Hematopoietic multipotent progenitor cell treated with erythropoietin and hydrocortisone succinate and interleukin-3 and kit ligand, for 17 days (in vitro differentiated cells): ENCODE data around the gene SLC25A47.
"Not testable (repeated sequence)": the region's sequence is repeated elsewhere in the genome, so short reads cannot be mapped to it uniquely, and the experiment has no call there.

Source experiments
- DNase-seq: peaks from one replicate; pipeline ENCODE4 v3.0.0-alpha.2; 2015; ENCODE audit warnings: low spot score

SLC25A47 gene

DNA sequence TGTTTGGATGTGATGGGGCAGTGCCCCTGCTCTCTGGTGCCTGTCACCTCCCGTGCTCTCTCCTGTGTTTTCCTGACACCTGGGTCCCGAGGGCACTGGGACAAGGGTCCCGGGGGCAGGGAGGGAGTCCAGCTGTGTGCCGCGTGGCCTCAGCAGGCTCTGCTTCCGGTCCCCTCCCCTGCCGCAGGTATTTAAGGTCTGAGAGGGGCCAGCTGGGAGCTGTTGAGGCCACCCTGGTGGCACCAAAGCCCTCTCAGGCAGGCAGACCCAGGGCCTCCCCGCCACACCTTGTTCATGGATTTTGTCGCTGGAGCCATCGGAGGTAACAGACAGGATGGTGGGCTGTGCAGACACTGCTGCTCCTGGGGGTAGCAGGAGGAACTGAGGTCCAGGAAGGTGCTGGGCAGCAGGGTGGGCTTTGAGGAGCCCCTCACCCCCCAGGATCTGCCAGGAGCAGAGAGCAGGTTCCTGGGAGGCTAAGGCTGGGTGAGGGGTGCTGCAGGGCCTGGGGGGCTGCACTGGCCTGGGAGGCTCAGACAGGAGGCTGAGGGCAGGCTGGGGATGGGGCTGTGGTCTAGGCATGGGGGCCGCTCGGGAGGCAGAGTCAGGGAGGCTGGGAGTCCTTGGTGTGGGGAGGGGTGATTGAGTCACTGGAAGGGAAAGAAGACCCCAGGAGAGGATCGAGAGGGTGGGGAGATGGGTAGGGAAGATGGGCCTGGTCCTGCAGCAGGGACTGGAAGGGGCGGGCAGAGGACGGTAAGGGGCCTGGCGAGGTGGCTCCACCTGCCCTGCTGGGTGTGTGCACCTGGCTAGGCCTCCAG lies at the start of gene SLC25A47:
Gene SLC25A47 (plus strand): TSS at position 219 of the 821 bp plus-strand sequence. CDS start 76 bp downstream, at position 295.
- DNase-seq, result no peak

DNA sequence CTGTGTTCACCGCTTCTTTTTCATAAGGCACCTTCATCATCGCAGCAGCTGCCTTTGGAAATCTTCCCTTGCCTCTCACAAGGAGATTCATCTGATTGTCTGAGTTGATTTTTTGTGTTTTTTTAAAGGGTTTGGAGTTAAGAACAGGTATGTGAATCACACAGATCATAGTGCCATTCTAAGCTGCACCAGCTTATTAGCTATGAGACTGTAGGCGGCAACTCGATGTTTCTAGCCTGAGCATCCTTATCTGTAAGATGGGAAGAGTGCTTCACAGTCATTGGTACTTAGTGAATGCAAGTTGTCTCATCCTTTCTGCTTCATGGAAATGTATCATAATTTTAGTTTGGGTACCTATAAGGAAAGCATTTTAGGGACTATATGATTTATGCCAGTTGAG lies 48.9 kb upstream of the SLC25A47 start:
- no peak for DNase-seq

DNA sequence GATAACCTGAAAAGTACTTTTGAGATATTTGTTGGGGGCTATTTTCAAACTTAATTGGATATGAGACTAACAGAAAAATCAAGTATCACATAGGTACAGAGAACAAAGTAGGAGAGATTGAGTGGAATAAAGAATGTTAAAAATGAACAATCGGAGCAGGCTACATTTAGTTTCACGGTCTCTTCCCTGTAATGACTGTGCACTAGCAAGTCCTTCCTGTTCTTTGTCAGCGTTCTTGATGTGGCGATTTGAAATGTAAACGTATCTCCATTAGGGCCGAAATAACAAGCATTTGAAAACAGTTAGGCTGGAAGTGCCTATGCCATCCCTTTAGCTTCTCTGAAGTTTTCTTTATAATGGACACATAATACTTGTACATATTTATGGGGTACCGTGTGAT lies 47.9 kb upstream of the SLC25A47 start:
- no peak for DNase-seq

DNA sequence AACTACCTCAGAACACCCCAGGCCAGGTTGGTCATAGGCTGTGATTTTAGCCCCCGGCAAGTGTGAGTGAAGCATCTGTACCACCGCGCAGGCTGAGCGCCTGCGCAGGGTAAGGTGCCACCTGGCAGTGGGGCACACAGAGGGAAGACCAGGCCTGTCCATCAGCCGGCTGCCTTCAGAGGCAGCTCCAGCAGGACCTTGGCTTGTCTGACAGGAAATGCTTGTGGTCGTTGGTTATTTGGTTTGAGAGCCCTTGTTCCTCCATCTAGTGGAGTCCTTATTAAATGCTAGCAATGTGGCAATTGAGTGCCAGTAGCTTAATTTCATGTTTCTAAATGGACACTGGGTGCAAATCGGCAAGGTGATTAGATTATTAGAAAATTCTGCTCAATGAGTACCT lies 44.4 kb upstream of the SLC25A47 start:
- no peak for DNase-seq

GRCh38 chr14:100279133-100279532 lies 44.0 kb upstream of the SLC25A47 start:
- no peak for DNase-seq

DNA sequence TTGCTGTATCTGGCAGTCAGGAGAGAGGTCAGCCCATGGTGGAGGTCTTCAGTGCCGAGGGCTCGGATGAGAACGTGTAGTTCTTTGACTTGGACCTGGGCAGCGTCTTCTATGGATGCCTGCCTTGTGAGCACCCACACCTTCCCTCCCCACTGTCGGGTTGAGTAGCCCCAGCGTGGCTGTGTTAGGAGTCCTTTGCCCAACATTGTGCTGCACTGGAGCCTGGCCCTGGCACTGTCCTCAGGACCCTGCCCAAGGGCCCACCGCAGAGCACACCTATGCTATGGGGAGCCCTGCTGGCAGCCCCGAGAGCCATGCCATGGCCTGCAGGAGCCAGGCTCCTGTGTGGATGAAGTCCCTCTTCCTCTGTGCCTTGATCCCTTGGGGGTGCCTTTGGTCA lies 43.6 kb upstream of the SLC25A47 start:
- no peak for DNase-seq

GRCh38 chr14:100281286-100282082 lies 41.7 kb upstream of the SLC25A47 start:
- DNase-seq, result no peak

GRCh38 chr14:100282083-100282350 lies 41.1 kb upstream of the SLC25A47 start:
- DNase-seq, result no peak

GRCh38 chr14:100282766-100283419 lies 40.2 kb upstream of the SLC25A47 start:
- DNase-seq, result no peak

- not testable (repeated sequence) for DNase-seq
These were observed 39.7 kb upstream of the SLC25A47 start for GRCh38 chr14:100283436-100283835.

DNA sequence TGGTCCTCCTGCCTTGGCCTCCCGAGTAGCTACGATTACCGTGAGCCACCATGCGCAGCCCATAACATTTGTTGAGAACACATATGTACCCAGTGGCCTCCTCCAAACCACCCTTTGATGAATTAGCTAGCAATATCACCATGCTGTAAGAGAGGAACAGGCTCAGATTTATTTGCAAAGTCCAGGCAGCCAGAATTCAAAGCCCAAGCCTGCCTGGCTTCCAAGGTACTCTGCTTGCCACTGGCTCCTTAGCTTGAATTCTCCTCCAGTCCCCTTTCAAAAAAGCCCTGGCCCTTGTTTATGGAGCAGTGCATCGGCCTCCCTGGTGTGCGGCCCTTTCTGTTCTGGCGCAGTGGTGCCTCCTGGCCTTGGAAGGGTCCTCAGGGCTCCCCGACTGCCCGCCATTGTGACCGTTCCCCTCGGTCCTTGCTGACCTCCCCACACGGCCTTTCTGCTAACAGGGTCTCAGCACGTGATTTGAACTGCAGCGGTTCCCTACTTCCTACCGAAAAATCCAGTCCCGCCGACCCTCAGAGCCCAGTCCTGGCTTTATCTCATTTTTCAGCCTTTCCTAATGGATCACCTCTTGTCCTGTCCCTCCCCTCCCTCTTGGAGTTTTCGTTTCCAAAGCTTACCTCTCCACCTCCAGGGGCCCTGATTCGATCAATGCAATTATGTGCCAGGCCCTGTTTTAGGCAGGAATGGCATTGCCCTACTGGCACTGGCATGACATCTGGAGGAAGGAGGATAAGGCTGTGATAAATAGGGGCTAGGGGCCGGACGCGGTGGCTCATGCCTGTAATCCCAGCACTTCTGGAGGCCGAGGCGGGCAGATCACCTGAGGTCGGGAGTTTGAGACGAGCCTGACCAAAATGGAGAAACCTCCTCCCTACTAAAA lies 38.9 kb upstream of the SLC25A47 start:
- no peak for DNase-seq

- DNase-seq, result peak; percentile 84
These were observed 37.9 kb upstream of the SLC25A47 start for GRCh38 chr14:100285021-100285912.

DNA sequence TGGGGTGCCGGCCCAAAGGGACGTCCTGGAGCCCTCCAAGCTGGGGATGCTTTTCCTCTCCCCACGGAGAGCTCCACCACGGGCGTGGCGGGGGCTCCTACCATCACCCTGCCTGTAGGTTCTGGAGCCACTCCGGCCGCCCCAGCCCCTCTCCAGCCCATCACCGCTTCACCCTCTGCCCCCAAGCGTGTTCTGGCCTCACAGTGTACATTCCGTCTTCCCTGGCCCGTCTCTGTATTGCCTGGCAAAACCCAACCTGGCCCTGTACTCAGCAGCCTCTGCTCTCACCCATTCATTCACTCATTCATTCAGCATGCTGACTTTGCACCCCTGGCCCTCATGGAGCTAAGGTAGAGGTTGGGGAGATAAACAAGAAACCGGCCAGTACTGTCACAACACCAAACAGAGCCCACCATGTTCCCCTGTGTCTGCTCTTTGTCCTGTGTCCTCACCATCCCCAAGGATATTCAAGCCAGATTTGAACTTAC lies 37.2 kb upstream of the SLC25A47 start:
- DNase-seq, result no peak

- no peak for DNase-seq
These were observed 36.5 kb upstream of the SLC25A47 start for GRCh38 chr14:100286484-100287191.

DNA sequence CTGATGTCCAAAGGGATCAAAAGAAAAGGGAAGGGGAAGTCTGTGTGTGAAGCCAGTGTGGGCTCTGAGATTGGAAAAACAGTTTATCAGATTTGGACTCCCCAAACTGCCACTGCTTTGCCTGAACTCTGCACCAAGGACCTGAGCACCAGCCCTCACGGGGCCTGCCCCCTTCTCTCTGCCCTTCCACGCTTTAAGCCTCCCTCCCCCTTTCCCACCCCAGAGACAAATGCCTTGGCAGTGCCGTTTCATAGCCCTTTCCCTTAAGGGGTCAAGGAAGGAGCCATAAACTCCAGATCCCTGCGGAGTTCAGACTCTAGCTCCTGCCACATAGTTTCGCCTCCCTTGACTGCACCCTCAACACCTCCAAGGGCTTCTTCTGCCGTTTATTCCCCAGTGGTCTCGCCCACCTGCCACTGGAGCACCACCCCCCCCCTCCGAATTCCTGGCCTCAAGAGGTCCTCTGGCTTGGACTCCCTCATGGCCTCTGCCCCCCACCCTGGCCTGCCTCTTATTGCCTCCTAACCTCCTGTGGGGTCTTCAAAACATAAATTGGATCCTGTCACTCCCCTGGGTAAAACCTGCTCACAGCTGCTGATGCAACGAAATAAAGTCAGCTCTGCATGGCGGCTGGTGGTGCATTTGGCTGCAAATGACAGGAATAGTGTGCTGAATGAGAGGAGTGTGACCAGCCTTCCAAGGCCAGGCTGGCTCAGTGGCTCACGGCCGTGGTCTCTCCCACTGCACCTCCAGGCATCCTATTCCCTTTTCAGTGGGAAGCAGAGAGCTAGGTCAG lies 35.7 kb upstream of the SLC25A47 start:
- DNase-seq, result no peak

DNA sequence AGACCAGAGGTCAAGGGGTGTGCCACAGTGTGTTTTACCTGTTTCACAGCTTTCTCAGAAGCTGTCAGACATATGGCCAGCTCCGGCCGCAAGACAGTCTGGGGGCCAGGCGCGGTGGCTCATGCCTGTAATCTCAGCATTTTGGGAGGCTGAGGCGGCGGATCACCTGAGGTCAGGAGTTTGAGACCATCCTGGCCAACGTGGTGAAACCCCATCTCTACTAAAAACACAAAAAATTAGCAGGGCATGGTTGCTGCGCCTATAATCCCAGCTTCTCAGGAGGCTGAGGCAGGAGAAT lies 35.2 kb upstream of the SLC25A47 start:
- not testable (repeated sequence) for DNase-seq

DNA sequence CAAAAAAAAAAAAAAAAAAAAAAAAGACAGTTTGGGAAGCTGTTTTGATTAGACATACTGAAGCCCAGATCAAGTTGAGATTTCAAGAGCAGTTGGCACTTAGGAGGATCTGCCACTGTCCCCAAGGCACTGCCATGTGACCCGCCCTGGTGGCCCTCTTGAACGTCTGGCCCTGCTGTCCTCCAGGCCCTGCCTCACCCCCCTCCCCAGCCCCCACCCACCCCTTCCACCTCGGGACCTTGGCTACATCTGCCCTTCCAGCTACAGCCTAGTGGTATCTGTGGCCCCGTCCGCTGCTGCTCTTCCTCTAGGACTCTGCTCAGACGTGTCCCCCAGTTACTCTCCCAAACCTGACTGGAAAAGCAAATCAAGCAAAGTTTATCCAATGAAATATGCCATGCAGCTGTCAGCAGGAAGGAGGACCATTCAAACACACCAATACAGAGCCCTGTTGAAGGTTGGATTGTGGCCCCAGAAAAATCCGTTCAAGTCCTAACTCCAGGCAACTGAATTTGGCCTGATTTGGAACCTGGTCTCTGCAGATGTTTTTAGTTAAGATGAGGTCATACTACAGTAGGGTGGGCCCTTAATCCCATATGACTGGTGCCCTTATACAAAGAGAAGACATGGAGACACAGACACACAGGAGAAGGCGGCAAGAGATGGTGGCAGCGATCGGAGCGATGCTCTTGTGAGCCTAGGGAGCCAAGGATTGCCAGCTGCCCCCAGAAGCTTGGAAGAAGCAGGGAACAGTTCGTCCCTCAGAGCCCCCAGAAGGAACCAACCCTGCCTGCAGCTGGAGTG lies 34.6 kb upstream of the SLC25A47 start:
- DNase-seq, result no peak

GRCh38 chr14:100289916-100290606 lies 33.1 kb upstream of the SLC25A47 start:
- DNase-seq, result no peak
